ENCODE results near the gene CACNA1D. TPM values are rescaled to one million over a fixed set of nuclear protein-coding genes. Genes with fewer than 3 reads are reported as not detected.

Gene CACNA1D
- total and polyA plus RNA-seq, 2 donors (not counting 3 experiments of a cell fraction or from before 2014, with no cell fraction given) = 0.06 TPM; not detected in 1

DNA sequence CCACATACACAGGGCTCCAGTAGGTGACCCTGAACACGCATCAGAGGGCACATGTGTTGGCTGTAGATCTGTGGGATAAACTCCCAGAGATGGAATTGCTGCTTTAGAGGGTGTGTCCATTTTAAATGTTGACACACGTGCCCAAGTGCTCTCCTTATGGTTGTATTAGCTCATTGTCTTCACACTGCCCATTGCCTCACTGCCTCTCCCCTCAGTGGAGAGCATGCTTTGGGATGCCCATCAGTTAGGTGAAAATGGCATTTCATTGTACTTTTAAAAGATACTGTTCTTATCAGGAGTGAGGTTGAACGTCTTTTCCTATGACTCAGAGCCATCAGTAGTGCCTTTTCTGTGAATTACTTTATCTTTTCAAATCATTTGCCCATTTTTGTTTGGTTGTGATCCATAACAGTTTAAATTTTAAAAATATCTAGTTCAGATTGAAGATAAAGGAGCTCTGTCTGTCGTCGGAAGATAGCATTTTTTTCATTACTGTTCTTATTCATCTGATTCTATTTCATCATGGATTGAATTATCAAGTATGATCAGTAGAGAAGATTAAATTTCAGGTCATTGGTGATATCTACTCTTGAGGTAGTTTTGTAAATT lies 231.1 kb downstream of the CACNA1D start:
- no peaks in the 10 kb centered on the region for H3K9me1 ChIP-seq (replicated peaks; ENCODE audit: control insufficient read depth, extremely low read depth, insufficient read depth, low read length)
- H3K4me2 ChIP-seq (ENCODE audit: insufficient read depth, low read length) = no peak overlapping the region
- no peaks in the 10 kb centered on the region for H3K4me1 ChIP-seq (ENCODE audit: control insufficient read depth, extremely low read depth, insufficient read depth, low read length)
- CTCF ChIA-PET = no interaction called here
- no peak overlapping the region for H3K4me3 ChIP-seq (replicated peaks in 1 of 3; ENCODE audit: insufficient read depth in 1 of 3, low read depth in 1 of 3, low read length in 3 of 3)
- H3K27me3 ChIP-seq (ENCODE audit: control insufficient read depth in 2 of 2, insufficient read depth in 2 of 2, low read length in 2 of 2) = peaks cover 0 to 2% of the 10 kb centered on the region in 2 experiments
- TF ChIP-seq, protein P1, sequence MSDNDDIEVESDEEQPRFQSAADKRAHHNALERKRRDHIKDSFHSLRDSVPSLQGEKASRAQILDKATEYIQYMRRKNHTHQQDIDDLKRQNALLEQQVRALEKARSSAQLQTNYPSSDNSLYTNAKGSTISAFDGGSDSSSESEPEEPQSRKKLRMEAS (IDR thresholded peaks at IDR 0.05; ENCODE audit: insufficient read depth, insufficient read length) = no peak
- TF ChIP-seq EZH2 (IDR thresholded peaks at IDR 0.05; ENCODE audit: borderline replicate concordance, low read depth, low read length, severe bottlenecking) (no peak), FOS (IDR thresholded peaks at IDR 0.05; ENCODE audit: borderline replicate concordance, insufficient read depth, low read length) (no peak), JUN (IDR thresholded peaks at IDR 0.05; ENCODE audit: borderline replicate concordance, insufficient read depth, insufficient read length, low read depth) (no peak), MYC (IDR thresholded peaks at IDR 0.05; ENCODE audit: low read depth, low read length) (no peak), POLR2AphosphoS5 (IDR thresholded peaks at IDR 0.05; ENCODE audit: insufficient read depth, low read depth, low read length) (no peak), POLR2A (IDR thresholded peaks at IDR 0.05; ENCODE audit: low read depth, low read length) (no peak), GATA2 (IDR thresholded peaks at IDR 0.05; ENCODE audit: insufficient read depth, insufficient read length, low read depth, low read length) (no peak)
- TF ChIP-seq, protein P2, sequence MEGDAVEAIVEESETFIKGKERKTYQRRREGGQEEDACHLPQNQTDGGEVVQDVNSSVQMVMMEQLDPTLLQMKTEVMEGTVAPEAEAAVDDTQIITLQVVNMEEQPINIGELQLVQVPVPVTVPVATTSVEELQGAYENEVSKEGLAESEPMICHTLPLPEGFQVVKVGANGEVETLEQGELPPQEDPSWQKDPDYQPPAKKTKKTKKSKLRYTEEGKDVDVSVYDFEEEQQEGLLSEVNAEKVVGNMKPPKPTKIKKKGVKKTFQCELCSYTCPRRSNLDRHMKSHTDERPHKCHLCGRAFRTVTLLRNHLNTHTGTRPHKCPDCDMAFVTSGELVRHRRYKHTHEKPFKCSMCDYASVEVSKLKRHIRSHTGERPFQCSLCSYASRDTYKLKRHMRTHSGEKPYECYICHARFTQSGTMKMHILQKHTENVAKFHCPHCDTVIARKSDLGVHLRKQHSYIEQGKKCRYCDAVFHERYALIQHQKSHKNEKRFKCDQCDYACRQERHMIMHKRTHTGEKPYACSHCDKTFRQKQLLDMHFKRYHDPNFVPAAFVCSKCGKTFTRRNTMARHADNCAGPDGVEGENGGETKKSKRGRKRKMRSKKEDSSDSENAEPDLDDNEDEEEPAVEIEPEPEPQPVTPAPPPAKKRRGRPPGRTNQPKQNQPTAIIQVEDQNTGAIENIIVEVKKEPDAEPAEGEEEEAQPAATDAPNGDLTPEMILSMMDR (IDR thresholded peaks at IDR 0.05; ENCODE audit: extremely low read depth in 1 of 2, insufficient read depth in 1 of 2, low read depth in 1 of 2, low read length in 2 of 2) = no peak
- POLR2A ChIA-PET = no interaction called here
- FAIRE-seq = no peak
- no peak overlapping the region for H3K27ac ChIP-seq (ENCODE audit: insufficient read depth, low read depth, low read length)
- H3K9me3 ChIP-seq (replicated peaks; ENCODE audit: control insufficient read depth, insufficient read depth, low read length) = no peaks in the 10 kb centered on the region
- dilution Hi-C loops (cut with MboI; ENCODE audit: extremely low pct_ligation_motif_present, low sequenced_read_pairs) = no loop called here
- no peaks in the 10 kb centered on the region for H4K20me1 ChIP-seq (replicated peaks; ENCODE audit: control insufficient read depth, extremely low read depth, insufficient read depth, low read length)
- intact Hi-C loops (cut with micrococcal nuclease) = no loop called here
- no peak overlapping the region for H2AFZ ChIP-seq (ENCODE audit: low read depth, low read length)
- no peaks in the 10 kb centered on the region for H3K79me2 ChIP-seq (ENCODE audit: control insufficient read depth, insufficient read depth, low read length)
- DNase-seq (ENCODE audit: low read depth, low spot score) = no peak
- H3K9ac ChIP-seq (replicated peaks; ENCODE audit: extremely low read depth, insufficient read depth, low read length) = no peak overlapping the region
- no peaks in the 10 kb centered on the region for H3K36me3 ChIP-seq (ENCODE audit: control insufficient read depth in 2 of 2, extremely low read depth in 1 of 2, insufficient read depth in 2 of 2, low read length in 2 of 2)
- no TSS peak for BruUV-seq (replicated peaks)
